GM12878 (cell line): ENCODE data around the gene NOP9. TPM values are rescaled to one million over a fixed set of nuclear protein-coding genes. Genes with fewer than 3 reads are reported as not detected.
A peak's percentile ranks its signal among the peaks of the same experiment; 100 is the strongest.

ENCODE experiments used
- ATAC-seq: fragments of 200-7000 bp; cut with Tn5 transposase; 3 replicates; pipeline ENCODE4 v1.9.1; 2020; ENCODE audit warnings: mild to moderate bottlenecking, moderate library complexity
- BruUV-seq: library from RNA; stranded (reverse); fragments of 400-500 nt; replicated peaks from 2 replicates; lab custom pipeline; 2021; lab: Mats Ljungman, UMichigan
- CTCF ChIA-PET: fragments of 300-600 bp; sonication (Branson Sonifier 250); formaldehyde crosslinking; extraction: SDS; loops from one replicate; lab custom pipeline; 2021; ENCODE audit warnings: inconsistent platforms; lab: Yijun Ruan, JAX
- POLR2A ChIA-PET: fragments of 350-600 bp; formaldehyde crosslinking; extraction: SDS; loops from one replicate; lab custom pipeline; 2021; ENCODE audit warnings: inconsistent platforms; lab: Charles Lee
- RAD21 ChIA-PET: fragments of 300-600 bp; sonication (Branson Sonifier 250); formaldehyde crosslinking; loops from one replicate; lab custom pipeline; 2023; ENCODE audit warnings: antibody characterized with exemption; ENCODE audit not compliant: unreplicated experiment; lab: Charles Lee
- SMC1A ChIA-PET: fragments of 300-600 bp; sonication (Branson Sonifier 250); formaldehyde crosslinking; loops from one replicate; lab custom pipeline; 2023; ENCODE audit not compliant: unreplicated experiment, uncharacterized antibody; lab: Charles Lee
- DNase-seq: peaks from one replicate; pipeline ENCODE4 v3.0.0-alpha.2; 2011; ENCODE audit warnings: low read depth, low spot score
- FAIRE-seq: peaks from 3 replicates; lab custom pipeline; 2011; peaks lifted over from hg19 to GRCh38; lab: Jason Lieb, UNC
- H2AFZ ChIP-seq: 2 replicates; pipeline ENCODE4 v1.6.0; 2011; ENCODE audit warnings: low read depth, low read length, control low read depth; ENCODE audit not compliant: control insufficient read depth
- H3K27ac ChIP-seq: 2 replicates; pipeline ENCODE4 v1.5.1; 2011; ENCODE audit warnings: control low read depth; ENCODE audit not compliant: control insufficient read depth, insufficient read depth
- H3K27me3 ChIP-seq, 2 experiments: replicated peaks in 1 of 2; 2 replicates each; pipeline versions ENCODE4 v1.6.0 to v1.6.1; 2011; ENCODE audit warnings: low read length in 1 of 2; ENCODE audit not compliant: control insufficient read depth in 2 of 2, insufficient read depth in 2 of 2
- H3K36me3 ChIP-seq, 2 experiments: 2 replicates each; pipeline ENCODE4 v1.5.1; 2011; ENCODE audit warnings: low read length in 1 of 2; ENCODE audit not compliant: control insufficient read depth in 2 of 2, insufficient read depth in 2 of 2
- H3K4me1 ChIP-seq: 2 replicates; pipeline ENCODE4 v1.6.1; 2011; ENCODE audit warnings: mild to moderate bottlenecking, low read length, moderate library complexity, mixed read lengths; ENCODE audit not compliant: control insufficient read depth, insufficient read depth
- H3K4me2 ChIP-seq: 2 replicates; pipeline ENCODE4 v1.6.0; 2011; ENCODE audit warnings: control low read depth; ENCODE audit not compliant: control insufficient read depth, insufficient read depth
- H3K4me3 ChIP-seq: fragments of 200-600 bp; sonication (generic); 2 replicates; pipeline ENCODE4 v1.5.1; 2016
- H3K79me2 ChIP-seq: 2 replicates; pipeline ENCODE4 v1.6.0; 2011; ENCODE audit warnings: low read length; ENCODE audit not compliant: control insufficient read depth, insufficient read depth
- H3K9ac ChIP-seq: 2 replicates; pipeline ENCODE4 v1.8.0; 2011; ENCODE audit warnings: low read length, control low read depth, mixed read lengths; ENCODE audit not compliant: control insufficient read depth, insufficient read depth
- H3K9me3 ChIP-seq: replicated peaks from 3 replicates; pipeline ENCODE4 v1.5.1; 2011; ENCODE audit warnings: mild to moderate bottlenecking, low read length; ENCODE audit not compliant: control insufficient read depth, insufficient read depth
- H4K20me1 ChIP-seq: 2 replicates; pipeline ENCODE4 v1.6.0; 2011; ENCODE audit not compliant: control insufficient read depth, insufficient read depth
- CREB1 ChIP-seq: IDR thresholded peaks from 2 replicates; pipeline ENCODE4 v1.6.1; 2012; ENCODE audit warnings: low read depth, mild to moderate bottlenecking, inconsistent platforms
- HDAC2 ChIP-seq: fragments of 200-600 bp; sonication (generic); IDR thresholded peaks from 2 replicates; pipeline ENCODE4 v1.6.1; 2017
- IRF4 ChIP-seq: IDR thresholded peaks from 2 replicates; pipeline ENCODE4 v1.6.1; 2011; ENCODE audit warnings: low read depth, low read length
- MTA2 ChIP-seq: fragments of 450-650 bp; IDR thresholded peaks from 2 replicates; pipeline ENCODE4 v1.6.1; 2016; ENCODE audit warnings: low read depth, mild to moderate bottlenecking, moderate library complexity
- SMC3 ChIP-seq: IDR thresholded peaks from 2 replicates; pipeline ENCODE4 v1.6.1; 2011; ENCODE audit warnings: low read length, improper control_type of control experiment, borderline replicate concordance
- WRNIP1 ChIP-seq: IDR thresholded peaks from 2 replicates; pipeline ENCODE4 v1.6.1; 2011; ENCODE audit warnings: low read depth, low read length, improper control_type of control experiment, borderline replicate concordance
- ZZZ3 ChIP-seq: IDR thresholded peaks from 2 replicates; pipeline ENCODE4 v1.6.1; 2011; ENCODE audit warnings: low read depth; ENCODE audit not compliant: control insufficient read depth, insufficient read length
- WGBS: methylation state at CpG from one replicate; pipeline ENCODE4 v1.1.6; 2016; ENCODE audit warnings: low lambda C conversion rate; ENCODE audit not compliant: insufficient replicate concordance, insufficient coverage; ENCODE audit errors: missing lambda C conversion rate; 5-methylcytosine and 5-hydroxymethylcytosine counted together
- in situ Hi-C: fragments of 300-500 bp; cut with MboI; formaldehyde crosslinking; loops from 9 replicates; pipeline ENCODE4 v1.14.3; 2018; ENCODE audit warnings: mixed read lengths
- intact Hi-C: fragments of 100-400 bp; cut with micrococcal nuclease; formaldehyde crosslinking; loops from one replicate; pipeline ENCODE4 v1.14.2; 2022; ENCODE audit not compliant: unreplicated experiment
- polyA plus RNA-seq, 11 experiments: library from polyadenylated mRNA; depleted of rRNA in 4 of 11; unstranded in 6 of 11; stranded (reverse) in 5 of 11; fragments of >200 nt; fragmentation: Nextera tagmentation in 4 of 11; fragmentation: Illumina TruSeq in 1 of 11; extraction: Ambion mirVana in 4 of 11; extraction: Trizol in 1 of 11; gene quantifications; 1 replicate in 1 of 11; 2 replicates in 10 of 11; pipeline versions ENCODE4 v1.2.1 to v1.2.3, GENCODE V29; 2011 to 2016; ENCODE audit warnings: inconsistent platforms in 2 of 11, missing spikeins in 2 of 11, low read depth in 1 of 11
- total RNA-seq, 4 experiments: library from RNA; depleted of rRNA in 3 of 4; stranded (reverse); fragments of >200 nt in 3 of 4; fragmentation: Illumina TruSeq in 1 of 4; extraction: Trizol in 1 of 4; gene quantifications; 2 replicates each; pipeline versions ENCODE4 v1.2.1 to v1.2.3, GENCODE V29; 2013 to 2021
- TF ChIP-seq, protein P1 (sequence below): fragments of 450-650 bp; formaldehyde crosslinking; IDR thresholded peaks from 2 replicates; pipeline ENCODE4 v1.5.0; 2022; ENCODE audit warnings: mild to moderate bottlenecking, missing genetic modification characterization
- TF ChIP-seq, protein P2 (sequence below): IDR thresholded peaks from 2 replicates; pipeline ENCODE4 v1.6.1; 2011; ENCODE audit warnings: low read depth, mild to moderate bottlenecking, low read length, moderate library complexity, borderline replicate concordance; ENCODE audit errors: extremely low read depth
- TF ChIP-seq, protein P3 (sequence below): fragments of 450-650 bp; IDR thresholded peaks from 2 replicates; pipeline ENCODE4 v1.6.1; 2017; ENCODE audit warnings: mild to moderate bottlenecking, moderate library complexity

Gene NOP9
- total and polyA plus RNA-seq, 10 of the 15 experiments (the other 5 are each of a cell fraction or from before 2014, with no cell fraction given), result 2.4 to 43.9 (median 20.3) TPM

DNA sequence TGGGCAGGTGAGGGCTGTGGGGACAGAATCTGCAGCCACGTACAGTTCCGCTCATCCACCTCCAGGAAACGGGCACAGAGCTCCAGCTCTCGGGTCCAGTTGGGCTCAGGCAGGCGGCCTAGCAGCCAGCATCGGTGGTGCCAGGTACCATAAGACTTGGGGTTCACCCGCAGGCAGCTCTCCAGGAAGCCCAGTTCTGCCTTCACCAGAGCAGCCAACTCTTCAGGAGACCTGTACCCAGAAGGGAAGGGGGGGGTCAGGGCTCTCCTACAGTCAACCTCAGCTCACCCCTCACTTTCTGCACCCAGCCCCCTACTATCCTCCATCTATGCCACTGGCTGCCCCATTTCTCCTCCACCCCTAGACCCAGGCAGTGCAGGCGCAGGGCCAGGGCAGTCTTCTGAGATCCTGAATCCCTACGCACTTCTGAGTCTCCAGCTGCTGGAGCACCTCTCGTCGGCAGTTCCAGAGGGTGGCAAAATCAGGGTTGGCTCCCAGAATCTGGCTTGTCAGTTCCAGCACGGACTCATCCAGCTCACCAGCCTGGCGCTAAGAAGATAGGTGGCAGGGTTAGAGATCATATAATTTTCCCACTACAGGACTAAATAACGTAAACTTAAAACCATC, 29.6 kb upstream of the NOP9 start:
- no peaks in the 10 kb centered on the region for H4K20me1 ChIP-seq
- H3K9ac ChIP-seq, result no peak overlapping the region; the same call in 1 of the 2 replicates
- BruUV-seq, result TSS peak; percentile 67
- ChIA-PET RAD21 (interaction anchor here (1.8 to 5.6 kb wide), 4 partner anchors 23 to 109 kb away, joined by 5 to 59 read pairs (median 39); partner anchors contain the start of genes IRF9 and TINF2), SMC1A (interaction anchor here (0.8 to 8.9 kb wide), 11 partner anchors 10 to 156 kb away, joined by 3 to 141 read pairs (median 5); partner anchors contain the start of genes DCAF11, DHRS1, NOP9 and TINF2), POLR2A (interaction anchor here (0.8 to 10.9 kb wide), 10 partner anchors 11 to 74 kb away, joined by 3 to 171 read pairs (median 4); partner anchors contain the start of genes DHRS1, MDP1, NOP9 and RIPK3), CTCF (interaction anchor here (1.0 to 17.1 kb wide), 12 partner anchors 8 to 161 kb away, joined by 3 to 269 read pairs (median 10); partner anchors contain the start of genes CBLN3, CIDEB, DHRS1 and IRF9)
- peaks cover 12% of the 10 kb centered on the region for H3K79me2 ChIP-seq
- H3K27me3 ChIP-seq, result no peaks in the 10 kb centered on the region
- peaks cover 3 to 18% of the 10 kb centered on the region in 2 experiments; a peak in 3 of 4 replicates for H3K36me3 ChIP-seq
- intact Hi-C loops (loop anchor here (2.0 kb wide), 1 partner anchor 53 kb away; the partner anchor contains the start of gene MDP1), in situ Hi-C loops (no loop called here)
- TF ChIP-seq IRF4 (no peak), ZZZ3 (no peak), WRNIP1 (no peak), CREB1 (no peak), MTA2 (no peak), SMC3 (no peak), HDAC2 (no peak)
- TF ChIP-seq, protein P1, sequence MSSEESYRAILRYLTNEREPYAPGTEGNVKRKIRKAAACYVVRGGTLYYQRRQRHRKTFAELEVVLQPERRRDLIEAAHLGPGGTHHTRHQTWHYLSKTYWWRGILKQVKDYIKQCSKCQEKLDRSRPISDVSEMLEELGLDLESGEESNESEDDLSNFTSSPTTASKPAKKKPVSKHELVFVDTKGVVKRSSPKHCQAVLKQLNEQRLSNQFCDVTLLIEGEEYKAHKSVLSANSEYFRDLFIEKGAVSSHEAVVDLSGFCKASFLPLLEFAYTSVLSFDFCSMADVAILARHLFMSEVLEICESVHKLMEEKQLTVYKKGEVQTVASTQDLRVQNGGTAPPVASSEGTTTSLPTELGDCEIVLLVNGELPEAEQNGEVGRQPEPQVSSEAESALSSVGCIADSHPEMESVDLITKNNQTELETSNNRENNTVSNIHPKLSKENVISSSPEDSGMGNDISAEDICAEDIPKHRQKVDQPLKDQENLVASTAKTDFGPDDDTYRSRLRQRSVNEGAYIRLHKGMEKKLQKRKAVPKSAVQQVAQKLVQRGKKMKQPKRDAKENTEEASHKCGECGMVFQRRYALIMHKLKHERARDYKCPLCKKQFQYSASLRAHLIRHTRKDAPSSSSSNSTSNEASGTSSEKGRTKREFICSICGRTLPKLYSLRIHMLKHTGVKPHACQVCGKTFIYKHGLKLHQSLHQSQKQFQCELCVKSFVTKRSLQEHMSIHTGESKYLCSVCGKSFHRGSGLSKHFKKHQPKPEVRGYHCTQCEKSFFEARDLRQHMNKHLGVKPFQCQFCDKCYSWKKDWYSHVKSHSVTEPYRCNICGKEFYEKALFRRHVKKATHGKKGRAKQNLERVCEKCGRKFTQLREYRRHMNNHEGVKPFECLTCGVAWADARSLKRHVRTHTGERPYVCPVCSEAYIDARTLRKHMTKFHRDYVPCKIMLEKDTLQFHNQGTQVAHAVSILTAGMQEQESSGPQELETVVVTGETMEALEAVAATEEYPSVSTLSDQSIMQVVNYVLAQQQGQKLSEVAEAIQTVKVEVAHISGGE (CRISPR knock-in tag), result no peak
- TF ChIP-seq, protein P2, sequence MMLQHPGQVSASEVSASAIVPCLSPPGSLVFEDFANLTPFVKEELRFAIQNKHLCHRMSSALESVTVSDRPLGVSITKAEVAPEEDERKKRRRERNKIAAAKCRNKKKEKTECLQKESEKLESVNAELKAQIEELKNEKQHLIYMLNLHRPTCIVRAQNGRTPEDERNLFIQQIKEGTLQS, result no peak
- TF ChIP-seq, protein P3, sequence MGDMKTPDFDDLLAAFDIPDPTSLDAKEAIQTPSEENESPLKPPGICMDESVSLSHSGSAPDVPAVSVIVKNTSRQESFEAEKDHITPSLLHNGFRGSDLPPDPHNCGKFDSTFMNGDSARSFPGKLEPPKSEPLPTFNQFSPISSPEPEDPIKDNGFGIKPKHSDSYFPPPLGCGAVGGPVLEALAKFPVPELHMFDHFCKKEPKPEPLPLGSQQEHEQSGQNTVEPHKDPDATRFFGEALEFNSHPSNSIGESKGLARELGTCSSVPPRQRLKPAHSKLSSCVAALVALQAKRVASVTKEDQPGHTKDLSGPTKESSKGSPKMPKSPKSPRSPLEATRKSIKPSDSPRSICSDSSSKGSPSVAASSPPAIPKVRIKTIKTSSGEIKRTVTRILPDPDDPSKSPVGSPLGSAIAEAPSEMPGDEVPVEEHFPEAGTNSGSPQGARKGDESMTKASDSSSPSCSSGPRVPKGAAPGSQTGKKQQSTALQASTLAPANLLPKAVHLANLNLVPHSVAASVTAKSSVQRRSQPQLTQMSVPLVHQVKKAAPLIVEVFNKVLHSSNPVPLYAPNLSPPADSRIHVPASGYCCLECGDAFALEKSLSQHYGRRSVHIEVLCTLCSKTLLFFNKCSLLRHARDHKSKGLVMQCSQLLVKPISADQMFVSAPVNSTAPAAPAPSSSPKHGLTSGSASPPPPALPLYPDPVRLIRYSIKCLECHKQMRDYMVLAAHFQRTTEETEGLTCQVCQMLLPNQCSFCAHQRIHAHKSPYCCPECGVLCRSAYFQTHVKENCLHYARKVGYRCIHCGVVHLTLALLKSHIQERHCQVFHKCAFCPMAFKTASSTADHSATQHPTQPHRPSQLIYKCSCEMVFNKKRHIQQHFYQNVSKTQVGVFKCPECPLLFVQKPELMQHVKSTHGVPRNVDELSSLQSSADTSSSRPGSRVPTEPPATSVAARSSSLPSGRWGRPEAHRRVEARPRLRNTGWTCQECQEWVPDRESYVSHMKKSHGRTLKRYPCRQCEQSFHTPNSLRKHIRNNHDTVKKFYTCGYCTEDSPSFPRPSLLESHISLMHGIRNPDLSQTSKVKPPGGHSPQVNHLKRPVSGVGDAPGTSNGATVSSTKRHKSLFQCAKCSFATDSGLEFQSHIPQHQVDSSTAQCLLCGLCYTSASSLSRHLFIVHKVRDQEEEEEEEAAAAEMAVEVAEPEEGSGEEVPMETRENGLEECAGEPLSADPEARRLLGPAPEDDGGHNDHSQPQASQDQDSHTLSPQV, result no peak
- no peaks in the 10 kb centered on the region for H3K9me3 ChIP-seq
- DNase-seq (no peak), ATAC-seq (no peak), FAIRE-seq (no peak)
- whole genome bisulfite sequencing, result 97% methylated on average over 14 of the region's 14 CpGs
- H3K4me1 ChIP-seq, result peaks cover 21% of the 10 kb centered on the region
- H3K27ac ChIP-seq, result no peak overlapping the region; the same call in 1 of the 2 replicates
- peak overlapping the region; percentile 88; the same call in 1 of the 2 replicates for H3K4me3 ChIP-seq
- peak overlapping the region; percentile 35 for H3K4me2 ChIP-seq
- H2AFZ ChIP-seq, result no peak overlapping the region
